SH-SY5Y (cell line): ENCODE data around the gene LRRC8D.

Experiments used
- GATA2 ChIP-seq: IDR thresholded peaks from 2 replicates; pipeline ENCODE4 v1.6.1; 2011; ENCODE audit warnings: mild to moderate bottlenecking, low read depth, low read length
- GATA3 ChIP-seq: IDR thresholded peaks from 2 replicates; pipeline ENCODE4 v1.6.1; 2011; ENCODE audit warnings: low read depth, mild to moderate bottlenecking, low read length, moderate library complexity

DNA sequence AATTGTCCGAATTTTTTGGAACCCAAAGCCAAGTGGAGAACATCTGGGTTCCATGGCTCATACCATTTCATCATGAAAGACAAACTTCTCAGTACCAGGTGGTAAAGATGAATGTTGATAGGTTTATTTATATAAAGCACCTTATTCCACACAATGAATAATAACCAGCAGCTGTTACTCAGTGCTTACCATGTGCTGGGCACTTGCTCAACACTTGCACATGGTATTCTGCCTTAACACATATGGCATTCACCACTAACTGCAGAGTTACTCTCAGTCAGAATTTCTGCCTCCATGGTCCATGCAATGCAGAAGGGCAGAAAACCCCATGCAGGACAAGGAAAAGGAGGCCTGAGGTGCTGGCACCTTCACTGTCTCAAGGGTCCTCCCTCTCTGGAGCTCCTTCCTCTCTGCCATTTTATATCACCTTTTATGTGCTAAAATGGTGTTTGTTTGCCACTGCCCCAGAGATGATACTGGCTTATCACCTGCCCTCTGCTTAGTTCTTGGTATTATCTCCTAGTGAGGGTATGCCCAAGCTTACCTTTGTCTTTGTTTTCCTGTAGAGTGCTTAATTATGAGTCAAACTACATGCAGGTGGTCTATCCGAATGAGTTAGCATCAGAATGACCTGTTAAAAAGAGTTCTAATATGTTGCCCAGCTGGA, 97.4 kb downstream of the LRRC8D start:
- no peak for TF ChIP-seq GATA2
- no peak for TF ChIP-seq GATA3
